ENCODE measurements around the gene DSC2. TPM values are rescaled to one million over a fixed set of nuclear protein-coding genes. Genes with fewer than 3 reads are reported as not detected.

DSC2 gene
- polyA plus RNA-seq, 1 of the 3 experiments (the other 2 are of a cell fraction): not detected

DNA sequence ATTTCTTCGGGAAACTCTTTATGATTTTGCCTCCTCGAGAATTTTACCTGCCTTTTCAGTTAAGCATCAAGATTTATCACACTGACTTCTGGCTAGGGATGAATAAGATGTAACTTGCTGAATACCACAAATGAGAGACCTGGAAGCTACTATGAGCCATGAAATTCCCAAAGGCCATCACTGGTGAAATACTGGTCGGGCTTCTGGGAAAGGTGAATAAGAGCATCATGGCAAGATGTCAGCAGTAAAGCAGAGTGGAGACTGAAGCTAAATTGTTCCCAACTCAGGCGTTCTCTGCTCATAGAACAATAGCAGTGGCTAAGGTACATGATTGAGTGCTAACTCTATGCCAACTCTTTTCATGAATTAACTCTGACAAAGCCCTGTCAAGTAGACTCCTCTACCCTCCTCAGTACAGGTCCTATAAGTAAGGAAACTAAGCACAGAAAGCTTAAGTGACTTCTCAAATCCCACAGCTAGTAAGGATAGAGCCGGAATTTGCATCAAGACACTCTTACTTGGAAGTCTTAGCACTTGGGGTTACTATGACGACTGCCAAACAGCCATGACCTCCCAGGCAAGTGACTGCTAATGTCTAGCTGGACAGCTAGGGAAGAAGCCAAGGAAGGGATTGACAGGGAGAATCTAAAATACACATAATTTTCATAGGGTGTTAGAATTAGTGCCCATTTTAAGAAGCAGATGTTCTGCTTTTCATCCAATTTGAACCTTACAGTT lies 37.0 kb downstream of the DSC2 start:
- POLR2A ChIA-PET: no interaction called here
- TF ChIP-seq FOXJ3 (CRISPR knock-in tag; IDR thresholded peaks at IDR 0.05) (no peak), RFX5 (IDR thresholded peaks at IDR 0.05; ENCODE audit: low read length) (no peak), RAD21 (IDR thresholded peaks at IDR 0.05; ENCODE audit: low read length) (no peak), ELF1 (IDR thresholded peaks at IDR 0.05) (no peak), CHD2 (IDR thresholded peaks at IDR 0.05; ENCODE audit: low read length, partially characterized antibody) (no peak), SIN3A (IDR thresholded peaks at IDR 0.05; ENCODE audit: borderline replicate concordance, low read depth, low read length) (no peak), TCF12 (IDR thresholded peaks at IDR 0.05) (no peak), FOXM1 (IDR thresholded peaks at IDR 0.05; ENCODE audit: low read depth) (no peak), EP300 (IDR thresholded peaks at IDR 0.05; ENCODE audit: borderline replicate concordance in 1 of 2, low read depth in 1 of 2, low read length in 1 of 2) (no peak), SMC3 (IDR thresholded peaks at IDR 0.05; ENCODE audit: low read depth, low read length) (no peak), GATA2 (CRISPR knock-in tag; IDR thresholded peaks at IDR 0.05) (no peak), FOSL2 (IDR thresholded peaks at IDR 0.05; ENCODE audit: borderline replicate concordance, low read depth) (no peak), MEF2A (IDR thresholded peaks at IDR 0.05; ENCODE audit: borderline replicate concordance, low read depth) (no peak), RCOR1 (IDR thresholded peaks at IDR 0.05; ENCODE audit: low read length) (no peak), GABPA (IDR thresholded peaks at IDR 0.05; ENCODE audit: low read depth) (no peak)
- TF ChIP-seq, protein P1, sequence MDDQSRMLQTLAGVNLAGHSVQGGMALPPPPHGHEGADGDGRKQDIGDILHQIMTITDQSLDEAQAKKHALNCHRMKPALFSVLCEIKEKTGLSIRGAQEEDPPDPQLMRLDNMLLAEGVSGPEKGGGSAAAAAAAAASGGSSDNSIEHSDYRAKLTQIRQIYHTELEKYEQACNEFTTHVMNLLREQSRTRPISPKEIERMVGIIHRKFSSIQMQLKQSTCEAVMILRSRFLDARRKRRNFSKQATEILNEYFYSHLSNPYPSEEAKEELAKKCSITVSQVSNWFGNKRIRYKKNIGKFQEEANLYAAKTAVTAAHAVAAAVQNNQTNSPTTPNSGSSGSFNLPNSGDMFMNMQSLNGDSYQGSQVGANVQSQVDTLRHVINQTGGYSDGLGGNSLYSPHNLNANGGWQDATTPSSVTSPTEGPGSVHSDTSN (IDR thresholded peaks at IDR 0.05): no peak
- TF ChIP-seq, protein P2, sequence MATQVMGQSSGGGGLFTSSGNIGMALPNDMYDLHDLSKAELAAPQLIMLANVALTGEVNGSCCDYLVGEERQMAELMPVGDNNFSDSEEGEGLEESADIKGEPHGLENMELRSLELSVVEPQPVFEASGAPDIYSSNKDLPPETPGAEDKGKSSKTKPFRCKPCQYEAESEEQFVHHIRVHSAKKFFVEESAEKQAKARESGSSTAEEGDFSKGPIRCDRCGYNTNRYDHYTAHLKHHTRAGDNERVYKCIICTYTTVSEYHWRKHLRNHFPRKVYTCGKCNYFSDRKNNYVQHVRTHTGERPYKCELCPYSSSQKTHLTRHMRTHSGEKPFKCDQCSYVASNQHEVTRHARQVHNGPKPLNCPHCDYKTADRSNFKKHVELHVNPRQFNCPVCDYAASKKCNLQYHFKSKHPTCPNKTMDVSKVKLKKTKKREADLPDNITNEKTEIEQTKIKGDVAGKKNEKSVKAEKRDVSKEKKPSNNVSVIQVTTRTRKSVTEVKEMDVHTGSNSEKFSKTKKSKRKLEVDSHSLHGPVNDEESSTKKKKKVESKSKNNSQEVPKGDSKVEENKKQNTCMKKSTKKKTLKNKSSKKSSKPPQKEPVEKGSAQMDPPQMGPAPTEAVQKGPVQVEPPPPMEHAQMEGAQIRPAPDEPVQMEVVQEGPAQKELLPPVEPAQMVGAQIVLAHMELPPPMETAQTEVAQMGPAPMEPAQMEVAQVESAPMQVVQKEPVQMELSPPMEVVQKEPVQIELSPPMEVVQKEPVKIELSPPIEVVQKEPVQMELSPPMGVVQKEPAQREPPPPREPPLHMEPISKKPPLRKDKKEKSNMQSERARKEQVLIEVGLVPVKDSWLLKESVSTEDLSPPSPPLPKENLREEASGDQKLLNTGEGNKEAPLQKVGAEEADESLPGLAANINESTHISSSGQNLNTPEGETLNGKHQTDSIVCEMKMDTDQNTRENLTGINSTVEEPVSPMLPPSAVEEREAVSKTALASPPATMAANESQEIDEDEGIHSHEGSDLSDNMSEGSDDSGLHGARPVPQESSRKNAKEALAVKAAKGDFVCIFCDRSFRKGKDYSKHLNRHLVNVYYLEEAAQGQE (IDR thresholded peaks at IDR 0.05; ENCODE audit: low read depth, low read length): no peak
- Histone ChIP-seq H3K9me3 (no peaks in the 10 kb centered on the region), H3K4me3 (ENCODE audit: low read depth in 2 of 2, low read length in 1 of 2) (no peak overlapping the region), H4K20me1 (ENCODE audit: insufficient read depth) (no peaks in the 10 kb centered on the region), H3K4me1 (ENCODE audit: control insufficient read depth in 1 of 2, insufficient read depth in 2 of 2, low read depth in 1 of 2, low read length in 1 of 2) (no peaks in the 10 kb centered on the region), H2AFZ (ENCODE audit: low read depth) (no peak overlapping the region), H3K27me3 (ENCODE audit: insufficient read depth) (no peaks in the 10 kb centered on the region), H3K9ac (no peak overlapping the region), H3K36me3 (replicated peaks in 1 of 2; ENCODE audit: control insufficient read depth in 1 of 2, insufficient read depth in 2 of 2, low read length in 1 of 2) (no peaks in the 10 kb centered on the region), H3K4me2 (no peak overlapping the region), H3K9me2 (no peaks in the 10 kb centered on the region), H3K27ac (ENCODE audit: low read depth in 2 of 2, low read length in 1 of 2) (no peak overlapping the region), H3K79me2 (ENCODE audit: insufficient read depth) (no peaks in the 10 kb centered on the region), H3F3A (replicated peaks; ENCODE audit: insufficient read depth) (no peaks in the 10 kb centered on the region)
- DNase-seq: no peak
- WGBS (ENCODE audit: low lambda C conversion rate): 3% methylated on average over 6 of the region's 6 CpGs
- CTCF ChIA-PET: no interaction called here

All from SK-N-SH (cell line).